ENCODE data around the gene MVD.

MVD gene

GRCh38 chr16:88627531-88628411 lies 35.1 kb downstream of the MVD start:
- no peaks in the 10 kb centered on the region for H3K9me3 ChIP-seq (ENCODE audit: low read length)
- H3K27me3 ChIP-seq (ENCODE audit: insufficient read depth, low read length): no peaks in the 10 kb centered on the region
- H3K4me3 ChIP-seq (ENCODE audit: low read depth, low read length, poor library complexity, severe bottlenecking): no peak overlapping the region
- no peaks in the 10 kb centered on the region for H3K79me2 ChIP-seq (ENCODE audit: insufficient read depth, low read length)
- H3F3A ChIP-seq (ENCODE audit: insufficient read depth, low read length): no peaks in the 10 kb centered on the region
- H3K9ac ChIP-seq (ENCODE audit: low read length): no peak overlapping the region
- no peaks in the 10 kb centered on the region for H3K4me1 ChIP-seq (ENCODE audit: insufficient read depth, low read length, severe bottlenecking)
- H3K27ac ChIP-seq (ENCODE audit: low read depth, low read length, poor library complexity, severe bottlenecking): no peak overlapping the region
- H3K4me2 ChIP-seq (ENCODE audit: low read length): no peak overlapping the region
- TF ChIP-seq CTCF (IDR thresholded peaks at IDR 0.05; ENCODE audit: low read length): no peak
- no peak for TF ChIP-seq EZH2 (IDR thresholded peaks at IDR 0.05; ENCODE audit: borderline replicate concordance, low read length)
- no peak overlapping the region for H2AFZ ChIP-seq (ENCODE audit: low read length)
- H3K36me3 ChIP-seq (ENCODE audit: insufficient read depth, low read length): peaks cover 85% of the 10 kb centered on the region
- H4K20me1 ChIP-seq (ENCODE audit: insufficient read depth, low read length): no peaks in the 10 kb centered on the region
- H3K9me2 ChIP-seq (ENCODE audit: low read depth, low read length): no peaks in the 10 kb centered on the region

GRCh38 chr16:88626646-88627045 lies 36.2 kb downstream of the MVD start:
- H2AFZ ChIP-seq (ENCODE audit: low read length): no peak overlapping the region
- H3K4me2 ChIP-seq (ENCODE audit: low read length): no peak overlapping the region
- TF ChIP-seq CTCF (IDR thresholded peaks at IDR 0.05; ENCODE audit: low read length) (no peak), EZH2 (IDR thresholded peaks at IDR 0.05; ENCODE audit: borderline replicate concordance, low read length) (no peak)
- H3K27me3 ChIP-seq (ENCODE audit: insufficient read depth, low read length): no peaks in the 10 kb centered on the region
- H3K79me2 ChIP-seq (ENCODE audit: insufficient read depth, low read length): no peaks in the 10 kb centered on the region
- no peak overlapping the region for H3K27ac ChIP-seq (ENCODE audit: low read depth, low read length, poor library complexity, severe bottlenecking)
- no peaks in the 10 kb centered on the region for H4K20me1 ChIP-seq (ENCODE audit: insufficient read depth, low read length)
- H3K4me3 ChIP-seq (ENCODE audit: low read depth, low read length, poor library complexity, severe bottlenecking): no peak overlapping the region
- no peaks in the 10 kb centered on the region for H3K4me1 ChIP-seq (ENCODE audit: insufficient read depth, low read length, severe bottlenecking)
- H3K9me3 ChIP-seq (ENCODE audit: low read length): no peaks in the 10 kb centered on the region
- H3F3A ChIP-seq (ENCODE audit: insufficient read depth, low read length): no peaks in the 10 kb centered on the region
- peaks cover 87% of the 10 kb centered on the region for H3K36me3 ChIP-seq (ENCODE audit: insufficient read depth, low read length)
- no peak overlapping the region for H3K9ac ChIP-seq (ENCODE audit: low read length)
- no peaks in the 10 kb centered on the region for H3K9me2 ChIP-seq (ENCODE audit: low read depth, low read length)

GRCh38 chr16:88624977-88625576 lies 37.8 kb downstream of the MVD start:
- no peak for TF ChIP-seq EZH2 (IDR thresholded peaks at IDR 0.05; ENCODE audit: borderline replicate concordance, low read length)
- no peak for TF ChIP-seq CTCF (IDR thresholded peaks at IDR 0.05; ENCODE audit: low read length)
- Histone ChIP-seq H3K4me1 (ENCODE audit: insufficient read depth, low read length, severe bottlenecking) (no peaks in the 10 kb centered on the region), H3K4me2 (ENCODE audit: low read length) (no peak overlapping the region), H3F3A (ENCODE audit: insufficient read depth, low read length) (no peaks in the 10 kb centered on the region), H3K27me3 (ENCODE audit: insufficient read depth, low read length) (no peaks in the 10 kb centered on the region), H3K4me3 (ENCODE audit: low read depth, low read length, poor library complexity, severe bottlenecking) (no peak overlapping the region), H3K9ac (ENCODE audit: low read length) (no peak overlapping the region), H3K27ac (ENCODE audit: low read depth, low read length, poor library complexity, severe bottlenecking) (no peak overlapping the region), H3K9me2 (ENCODE audit: low read depth, low read length) (no peaks in the 10 kb centered on the region), H4K20me1 (ENCODE audit: insufficient read depth, low read length) (no peaks in the 10 kb centered on the region), H2AFZ (ENCODE audit: low read length) (no peak overlapping the region), H3K36me3 (ENCODE audit: insufficient read depth, low read length) (peaks cover 75% of the 10 kb centered on the region), H3K9me3 (ENCODE audit: low read length) (no peaks in the 10 kb centered on the region), H3K79me2 (ENCODE audit: insufficient read depth, low read length) (no peaks in the 10 kb centered on the region)

Measured in OCI-LY1 (cell line).